NCI-H2107 treated with DMSO at 0.1 percent for 48 hours (cell line): Measurements from ENCODE around the gene POU3F2.
A peak's percentile ranks its signal among the peaks of the same experiment; 100 is the strongest.

Experiments
- DNase-seq: peaks from one replicate; lab custom pipeline; 2025; ENCODE audit not compliant: unreplicated experiment; lab: John Stamatoyannopoulos, UW

Gene POU3F2

DNA sequence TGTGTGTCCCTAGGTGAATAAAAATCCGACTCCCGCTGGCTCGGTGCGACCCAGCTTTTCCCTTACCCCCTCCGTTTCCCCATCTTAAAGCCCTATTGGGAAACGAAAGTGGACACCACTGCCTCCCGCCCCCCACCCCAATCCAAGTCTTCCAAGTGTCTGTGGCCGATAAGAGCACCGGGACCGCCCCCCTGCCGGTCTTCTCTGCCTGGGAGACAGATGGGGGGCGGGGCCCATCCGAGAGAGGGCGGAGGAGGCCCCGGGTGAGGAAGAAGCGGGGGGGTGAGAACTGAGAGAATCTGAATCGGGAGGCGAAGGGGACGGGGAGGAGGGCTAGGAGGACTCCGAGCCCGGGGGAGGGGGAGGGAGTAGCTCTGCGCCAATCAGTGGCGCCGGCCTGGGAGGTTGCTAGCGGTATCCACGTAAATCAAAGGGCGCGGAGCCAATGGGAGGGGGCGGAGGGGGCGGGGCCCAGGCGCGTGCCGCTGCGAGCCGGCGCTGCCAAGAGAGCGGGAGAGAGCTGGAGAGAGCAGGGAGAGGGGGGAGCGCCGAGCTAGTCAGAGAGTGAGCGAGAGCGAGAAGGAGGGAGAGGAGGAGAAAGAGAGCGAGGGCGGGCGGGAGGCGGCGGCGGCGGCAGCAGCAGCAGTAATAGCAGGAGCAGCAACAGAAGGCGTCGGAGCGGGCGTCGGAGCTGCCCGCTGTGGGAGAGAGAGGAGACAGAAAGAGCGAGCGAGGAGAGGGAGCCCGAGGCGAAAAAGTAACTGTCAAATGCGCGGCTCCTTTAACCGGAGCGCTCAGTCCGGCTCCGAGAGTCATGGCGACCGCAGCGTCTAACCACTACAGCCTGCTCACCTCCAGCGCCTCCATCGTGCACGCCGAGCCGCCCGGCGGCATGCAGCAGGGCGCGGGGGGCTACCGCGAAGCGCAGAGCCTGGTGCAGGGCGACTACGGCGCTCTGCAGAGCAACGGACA lies at the start of gene POU3F2:
Gene POU3F2 (plus strand): TSS at position 515 of the 972 bp plus-strand sequence. CDS start 300 bp downstream, at position 815.
- peak; percentile 97 for DNase-seq

GRCh38 chr6:98787435-98787834 lies 46.9 kb upstream of the POU3F2 start:
- peak; percentile 88 for DNase-seq

GRCh38 chr6:98787961-98788360 lies 46.4 kb upstream of the POU3F2 start:
- no peak for DNase-seq

DNA sequence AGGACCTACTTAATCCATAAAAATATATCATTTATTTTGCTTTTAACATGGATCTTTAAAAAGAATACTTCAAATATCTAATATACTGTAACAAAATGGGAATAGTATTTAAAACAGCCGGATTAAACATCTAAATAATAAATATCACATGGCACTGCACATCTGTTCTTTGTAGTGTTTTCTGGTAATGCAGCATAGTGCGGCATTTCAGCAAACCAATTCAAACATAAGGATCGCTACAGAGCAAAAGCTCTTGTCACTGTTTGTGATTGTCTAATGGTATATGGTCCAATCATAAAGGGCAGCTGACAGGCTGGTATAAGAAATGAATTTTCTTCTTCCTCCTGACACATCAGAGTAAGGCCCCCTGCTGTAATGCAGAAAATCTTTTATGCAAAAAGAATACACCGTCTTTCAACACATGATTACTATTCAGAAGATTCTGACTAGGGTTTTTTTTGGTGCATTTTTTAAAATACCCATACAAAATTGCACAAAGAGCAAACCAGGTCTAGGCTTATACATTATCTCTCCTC lies 40.0 kb upstream of the POU3F2 start:
- no peak for DNase-seq

- DNase-seq: no peak
These were observed 37.0 kb upstream of the POU3F2 start for GRCh38 chr6:98797217-98797994.

DNA sequence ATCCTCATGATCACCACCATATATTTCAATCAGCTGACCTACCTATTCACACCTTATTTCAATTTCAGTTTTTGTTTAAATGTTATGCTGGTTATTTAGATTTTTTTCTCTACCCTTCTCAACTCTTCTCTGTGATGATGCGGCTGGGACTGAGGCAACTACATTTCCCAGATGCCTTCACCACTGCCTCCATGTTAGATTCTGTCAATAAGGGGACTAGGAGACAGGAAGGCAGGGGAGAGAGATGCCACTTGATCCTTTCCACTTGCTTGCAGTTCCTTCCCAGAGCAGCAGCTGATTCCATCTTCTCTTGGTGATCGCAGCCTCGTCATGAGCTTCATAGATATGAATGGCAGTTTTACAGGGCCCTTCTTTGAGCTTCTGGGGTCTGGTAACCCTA lies 33.5 kb upstream of the POU3F2 start:
- no peak for DNase-seq

- no peak for DNase-seq
These were observed 25.7 kb upstream of the POU3F2 start for GRCh38 chr6:98808541-98809210.

- DNase-seq: no peak
These were observed 22.2 kb upstream of the POU3F2 start for GRCh38 chr6:98812220-98812619.

GRCh38 chr6:98816799-98817198 lies 17.6 kb upstream of the POU3F2 start:
- DNase-seq: no peak

- DNase-seq: no peak
These were observed 12.5 kb upstream of the POU3F2 start for GRCh38 chr6:98821756-98822405.

DNA sequence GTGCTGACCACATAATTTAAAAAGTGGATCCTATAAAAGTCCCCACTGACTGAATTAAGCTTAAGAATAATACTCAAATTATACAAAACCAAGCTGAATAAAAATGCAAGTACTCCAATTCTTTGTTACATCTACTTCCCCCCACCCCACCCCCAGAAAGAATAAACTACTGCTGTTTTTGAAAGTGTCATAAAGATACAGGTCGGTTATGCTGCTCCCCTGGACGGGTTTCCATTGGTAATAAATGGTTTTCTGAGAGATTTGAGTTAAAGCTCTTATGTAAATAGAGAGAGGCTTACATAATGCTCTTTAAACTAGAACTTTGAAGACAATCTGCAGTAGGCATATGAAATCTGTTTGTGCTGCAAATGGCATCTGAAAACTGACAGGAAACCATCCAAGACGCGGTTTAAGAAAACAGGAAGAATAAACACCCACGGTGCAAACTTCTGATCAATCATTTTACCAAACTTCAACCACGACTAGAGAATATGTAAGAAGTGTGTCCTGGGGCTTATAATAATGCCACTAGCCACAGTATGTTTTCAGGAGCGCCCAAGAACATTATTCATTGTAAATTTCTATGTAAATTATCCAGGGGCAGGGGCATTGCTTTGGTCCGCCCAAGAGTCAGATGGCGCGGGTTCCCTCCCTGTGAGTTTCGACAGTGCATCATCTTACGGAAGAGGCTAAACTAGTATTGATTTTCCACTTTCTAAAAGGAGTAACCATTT lies 10.8 kb upstream of the POU3F2 start:
- no peak for DNase-seq

GRCh38 chr6:98824162-98824901 lies 10.0 kb upstream of the POU3F2 start:
- no peak for DNase-seq

GRCh38 chr6:98824902-98825599 lies 9.3 kb upstream of the POU3F2 start:
- DNase-seq: no peak

GRCh38 chr6:98825600-98826230 lies 8.7 kb upstream of the POU3F2 start:
- no peak for DNase-seq

- peak; percentile 48 for DNase-seq
These were observed 6.8 kb upstream of the POU3F2 start for GRCh38 chr6:98827295-98828159.

DNA sequence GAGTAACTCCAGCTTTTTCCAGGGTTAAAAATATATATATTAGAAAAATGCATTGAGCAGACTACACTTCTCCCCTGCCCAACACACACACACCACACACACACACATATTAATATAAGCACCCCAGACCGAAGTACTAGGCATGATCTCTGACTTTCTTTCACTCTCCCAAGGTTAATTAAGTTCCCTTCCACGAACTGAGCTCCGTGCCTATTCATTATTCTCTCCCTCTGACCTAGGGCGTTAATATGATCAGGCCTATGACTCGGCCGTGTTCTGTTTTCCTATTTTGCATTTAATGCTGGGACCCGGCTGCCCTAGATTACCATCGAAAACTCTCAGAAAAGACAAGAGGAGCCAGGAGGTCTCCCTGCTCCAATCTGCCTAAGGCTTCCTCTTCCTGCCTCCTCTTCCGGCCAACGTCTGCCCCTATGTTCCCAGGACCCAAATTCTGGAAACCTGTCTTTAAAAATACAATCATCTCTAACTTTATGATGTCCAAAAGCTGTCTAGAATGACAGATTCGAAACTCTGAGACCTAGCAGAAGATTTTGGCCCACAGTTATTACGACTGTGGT lies 6.1 kb upstream of the POU3F2 start:
- peak; percentile 59 for DNase-seq

GRCh38 chr6:98828941-98829411 lies 5.4 kb upstream of the POU3F2 start:
- DNase-seq: peak; percentile 95
